NCI-H345 treated with DMSO at 0.1 percent for 48 hours (cell line): ENCODE results near the gene FLT3LG.
"Not testable (repeated sequence)": the region's sequence is repeated elsewhere in the genome, so short reads cannot be mapped to it uniquely, and the experiment has no call there.

Source experiments
- DNase-seq: peaks from one replicate; lab custom pipeline; 2025; ENCODE audit not compliant: unreplicated experiment; lab: John Stamatoyannopoulos, UW

Gene FLT3LG

DNA sequence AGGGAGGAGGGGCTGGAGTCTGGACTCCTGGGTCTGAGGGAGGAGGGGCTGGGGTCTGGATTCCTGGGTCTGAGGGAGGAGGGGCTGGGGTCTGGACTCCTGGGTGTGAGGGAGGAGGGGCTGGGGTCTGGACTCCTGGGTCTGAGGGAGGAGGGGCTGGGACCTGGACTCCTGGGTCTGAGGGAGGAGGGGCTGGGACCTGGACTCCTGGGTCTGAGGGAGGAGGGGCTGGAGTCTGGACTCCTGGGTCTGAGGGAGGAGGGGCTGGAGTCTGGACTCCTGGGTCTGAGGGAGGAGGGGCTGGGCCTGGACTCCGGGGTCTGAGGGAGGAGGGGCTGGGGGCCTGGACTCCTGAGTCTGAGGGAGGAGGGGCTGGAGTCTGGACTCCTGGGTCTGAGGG is 12.9 kb upstream of the FLT3LG start:
- not testable (repeated sequence) for DNase-seq

DNA sequence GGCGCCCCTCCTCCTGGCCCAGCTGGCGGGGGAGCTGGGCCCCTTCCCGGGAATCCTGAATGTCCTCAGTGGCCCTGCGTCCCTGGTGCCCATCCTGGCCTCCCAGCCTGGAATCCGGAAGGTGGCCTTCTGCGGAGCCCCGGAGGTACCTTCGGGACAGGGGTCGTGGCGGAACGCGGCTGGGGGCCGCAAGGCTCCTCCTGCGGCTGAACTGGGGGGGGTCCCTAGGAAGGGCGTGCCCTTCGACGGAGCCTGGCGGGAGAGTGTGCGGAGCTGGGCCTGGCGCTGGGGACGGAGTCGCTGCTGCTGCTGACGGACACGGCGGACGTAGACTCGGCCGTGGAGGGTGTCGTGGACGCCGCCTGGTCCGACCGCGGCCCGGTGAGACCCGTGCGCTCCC is 12.4 kb upstream of the FLT3LG start:
- no peak for DNase-seq

DNA sequence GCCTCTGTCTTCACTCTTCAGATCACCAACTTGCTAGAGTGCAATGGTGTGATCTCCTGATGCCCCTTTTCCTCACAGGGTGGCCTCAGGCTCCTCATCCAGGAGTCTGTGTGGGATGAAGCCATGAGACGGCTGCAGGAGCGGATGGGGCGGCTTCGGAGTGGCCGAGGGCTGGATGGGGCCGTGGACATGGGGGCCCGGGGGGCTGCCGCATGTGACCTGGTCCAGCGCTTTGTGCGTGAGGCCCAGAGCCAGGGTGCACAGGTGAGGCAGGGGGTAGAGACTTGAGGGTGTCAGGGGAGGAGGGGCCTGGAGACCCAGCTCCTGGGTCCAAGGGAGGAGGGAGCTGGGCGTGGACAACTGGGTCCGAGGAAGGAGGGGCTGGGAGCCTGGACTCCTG is 11.5 kb upstream of the FLT3LG start:
- no peak for DNase-seq

GRCh38 chr19:49463960-49464740 is 9.9 kb upstream of the FLT3LG start:
- DNase-seq = no peak

- no peak for DNase-seq
These were observed 8.6 kb upstream of the FLT3LG start for GRCh38 chr19:49465371-49465770.

- no peak for DNase-seq
These were observed 5.8 kb upstream of the FLT3LG start for GRCh38 chr19:49468199-49468598.

- no peak for DNase-seq
These were observed 5.1 kb upstream of the FLT3LG start for GRCh38 chr19:49468746-49469447.

DNA sequence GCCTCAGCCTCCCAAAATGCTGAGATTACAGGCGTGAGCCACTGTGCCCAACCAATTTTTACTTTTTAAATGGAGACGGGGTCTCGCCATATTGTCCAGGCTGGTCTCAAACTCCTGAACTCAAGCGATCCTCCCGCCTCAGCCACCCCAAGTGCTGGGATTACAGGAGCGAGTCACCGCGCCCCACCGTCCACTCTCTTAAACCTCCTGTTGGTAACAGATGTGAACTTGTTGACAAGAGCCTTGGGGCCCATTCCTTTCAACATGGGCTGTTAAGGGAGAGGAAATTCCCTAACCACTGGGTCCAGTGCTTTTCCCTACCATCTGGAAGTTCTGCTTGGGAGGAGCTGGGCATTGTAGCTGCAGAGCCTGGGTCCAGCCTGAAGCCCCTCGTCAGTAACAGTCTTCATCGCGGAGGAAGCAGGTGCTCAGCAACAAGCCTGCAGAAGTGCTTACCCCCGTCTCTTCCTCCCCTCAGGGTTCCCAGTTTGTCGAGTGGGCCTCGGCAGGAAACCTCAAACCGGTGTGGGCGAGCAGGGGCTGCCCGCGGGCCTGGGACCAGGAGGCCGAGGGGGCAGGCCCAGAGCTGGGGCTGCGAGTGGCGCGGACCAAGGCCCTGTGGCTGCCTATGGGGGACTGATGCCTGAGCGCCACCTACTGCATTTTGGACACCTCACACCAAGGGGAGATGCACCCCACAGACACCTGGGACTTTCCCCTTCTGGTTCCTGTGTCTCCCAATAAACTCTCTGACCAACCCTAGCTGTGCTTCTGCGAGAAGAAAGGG is 4.0 kb upstream of the FLT3LG start:
- no peak for DNase-seq

DNA sequence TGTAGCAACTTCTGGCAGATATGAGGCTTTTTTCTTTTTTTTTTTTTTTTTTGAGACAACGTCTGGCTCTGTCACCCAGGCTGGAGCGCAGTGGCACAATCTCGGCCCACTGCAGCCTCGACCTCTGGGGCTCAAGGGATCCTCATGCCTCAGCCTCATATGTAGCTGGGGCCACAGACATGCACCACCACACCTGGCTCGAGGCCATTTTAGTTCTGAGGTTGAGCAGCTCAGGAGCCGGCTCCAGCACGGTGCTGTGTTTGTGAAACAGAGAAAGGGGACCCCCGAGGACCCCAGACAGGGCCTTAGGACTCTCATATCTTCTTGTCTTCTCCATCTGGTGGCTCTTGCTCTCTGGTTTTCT is 3.4 kb upstream of the FLT3LG start:
- no peak for DNase-seq

DNA sequence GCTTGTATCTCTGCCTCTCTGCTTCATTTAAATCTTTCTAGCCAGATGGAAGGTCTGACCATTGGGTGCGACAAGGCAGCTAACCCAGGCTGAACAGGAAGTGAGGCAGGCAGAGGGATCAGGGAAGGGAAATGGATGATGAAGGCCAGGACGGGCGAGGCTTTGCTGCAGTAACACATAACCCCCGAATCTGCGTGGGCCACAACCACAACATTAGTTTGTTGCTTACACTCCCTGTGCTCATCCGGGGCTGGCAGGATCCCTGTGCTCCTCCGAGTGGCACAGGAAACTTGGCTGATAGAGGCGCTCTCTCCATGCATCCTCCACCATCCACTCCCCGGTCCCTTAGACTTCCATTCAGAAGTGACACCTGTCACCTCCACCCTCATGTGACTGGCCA is 1.1 kb upstream of the FLT3LG start:
- DNase-seq = no peak

DNA sequence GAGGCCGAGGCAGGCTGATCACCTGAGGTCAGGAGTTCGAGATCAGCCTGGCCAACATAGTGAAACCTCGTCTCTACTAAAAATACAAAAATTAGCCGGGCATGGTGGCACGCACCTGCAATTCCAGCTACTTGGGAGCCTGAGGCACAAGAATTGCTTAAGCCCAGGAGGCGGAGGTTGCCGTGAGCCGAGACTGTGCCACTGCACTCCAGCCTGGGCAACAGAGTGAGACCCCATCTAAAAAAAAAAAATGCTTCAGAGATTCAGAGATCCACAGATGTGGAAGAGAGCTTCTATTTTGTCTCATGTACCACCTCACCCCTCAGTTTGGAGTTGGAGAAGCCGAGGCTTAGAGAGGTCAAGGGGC is 531 bp upstream of the FLT3LG start:
- not testable (repeated sequence) for DNase-seq

- no peak for DNase-seq
These were observed 518 bp downstream of the FLT3LG start for GRCh38 chr19:49474542-49474924.

- DNase-seq = no peak
These were observed 1.3 kb downstream of the FLT3LG start for GRCh38 chr19:49475191-49475917.

DNA sequence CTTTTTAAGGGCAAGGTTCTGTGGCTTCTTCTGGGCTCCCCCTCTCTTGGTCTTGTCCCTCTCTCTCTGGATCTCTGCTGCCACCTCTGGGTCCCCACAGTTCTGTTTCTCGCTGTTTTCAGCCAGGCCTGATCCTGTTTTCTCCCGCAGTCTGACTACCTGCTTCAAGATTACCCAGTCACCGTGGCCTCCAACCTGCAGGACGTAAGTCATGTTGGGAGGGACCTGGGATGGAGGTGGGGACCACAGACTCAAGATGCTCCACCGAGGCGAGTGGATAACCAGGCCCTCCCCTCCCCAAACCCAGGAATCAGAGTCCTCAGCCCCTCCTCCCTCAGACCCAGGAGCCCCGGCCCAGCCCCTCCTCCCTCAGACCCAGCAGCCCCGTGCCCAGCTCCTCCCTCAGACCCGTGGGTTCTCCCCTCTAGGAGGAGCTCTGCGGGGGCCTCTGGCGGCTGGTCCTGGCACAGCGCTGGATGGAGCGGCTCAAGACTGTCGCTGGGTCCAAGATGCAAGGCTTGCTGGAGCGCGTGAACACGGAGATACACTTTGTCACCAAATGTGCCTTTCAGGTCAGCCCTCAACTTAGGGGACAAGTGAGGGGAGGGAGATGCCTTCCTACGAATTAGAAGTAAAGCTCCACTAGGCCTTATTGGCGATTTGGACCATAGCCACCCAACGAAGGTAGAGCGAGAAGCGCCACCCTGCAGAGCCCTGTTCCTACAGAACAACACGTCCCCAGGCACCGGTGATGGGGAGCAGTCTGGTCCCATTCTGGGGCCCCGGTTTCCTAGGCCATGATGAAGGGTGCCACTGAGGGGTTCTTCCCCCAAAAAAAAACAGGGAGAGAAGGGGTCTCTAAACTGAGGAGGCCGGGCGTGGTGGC is 2.2 kb downstream of the FLT3LG start:
- no peak for DNase-seq

GRCh38 chr19:49479975-49480628 is 6.1 kb downstream of the FLT3LG start:
- DNase-seq = no peak

DNA sequence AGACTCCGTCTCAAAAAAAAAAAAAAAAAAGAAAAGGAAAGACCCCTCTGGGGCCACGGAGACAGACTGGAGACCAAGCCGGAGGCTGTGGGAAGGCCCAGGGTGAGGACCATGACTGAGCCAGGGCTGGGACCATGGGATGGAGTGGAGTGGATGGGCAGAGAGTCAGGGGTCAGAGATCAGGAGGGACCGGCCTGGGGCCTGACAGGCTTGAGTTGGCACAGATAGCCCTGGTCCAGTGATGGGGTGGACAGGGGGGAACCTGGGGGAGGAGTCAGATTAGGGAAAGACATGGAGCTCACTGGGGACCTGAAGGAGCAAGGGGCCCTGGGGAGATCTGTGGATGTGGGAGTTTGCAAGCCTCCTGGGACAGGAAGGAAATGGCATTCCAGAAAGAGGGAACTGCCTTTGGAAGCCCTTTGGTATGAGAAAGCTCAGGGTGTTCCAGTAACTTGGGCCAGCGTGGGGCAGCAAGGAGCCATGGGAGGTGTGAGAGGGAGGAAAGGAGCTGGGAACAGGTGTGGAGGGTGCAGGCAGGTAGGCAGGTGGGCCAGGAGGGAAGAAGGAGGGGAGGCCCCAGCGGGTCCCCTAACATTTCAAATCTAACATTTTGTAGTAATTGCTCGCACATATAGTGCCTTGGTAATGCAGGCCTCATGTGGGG is 7.1 kb downstream of the FLT3LG start:
- DNase-seq = no peak

DNA sequence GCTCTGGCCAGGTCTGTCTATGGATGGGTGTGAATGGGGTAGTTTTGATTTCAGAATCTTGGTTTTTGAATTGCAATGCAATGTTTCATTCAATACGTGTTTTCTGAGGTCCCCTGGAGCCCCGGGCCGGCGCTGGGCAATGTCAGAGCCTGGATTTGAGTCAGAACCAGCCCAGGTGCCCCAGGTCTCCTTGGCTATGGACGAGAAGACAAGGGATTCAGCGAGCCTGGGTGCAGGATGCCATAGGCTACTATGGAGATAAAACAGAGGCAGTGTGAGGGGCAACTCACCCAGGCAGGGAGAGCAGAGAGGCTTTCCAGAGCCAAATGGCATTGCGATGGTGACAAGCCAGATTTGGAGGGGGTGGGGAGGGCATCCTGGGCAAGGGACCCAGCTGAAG is 12.2 kb downstream of the FLT3LG start:
- no peak for DNase-seq

- DNase-seq = no peak
These were observed 12.8 kb downstream of the FLT3LG start for GRCh38 chr19:49486710-49487276.
